HG03575 (cell line): ENCODE data around the gene ATF6B.

Experiments
- ATAC-seq: cut with Tn5 transposase; IDR thresholded peaks from one replicate; pipeline ENCODE4 v1.9.1; 2021; ENCODE audit not compliant: unreplicated experiment, insufficient number of reproducible peaks, low FRiP score; ENCODE audit errors: extremely low read depth

Gene ATF6B

GRCh38 chr6:32127717-32128592, at the start of gene ATF6B:
Gene ATF6B (minus strand): TSS chr6:32128246. CDS start chr6:32128207, 39 bp downstream.
- peak; percentile 68 for ATAC-seq

DNA sequence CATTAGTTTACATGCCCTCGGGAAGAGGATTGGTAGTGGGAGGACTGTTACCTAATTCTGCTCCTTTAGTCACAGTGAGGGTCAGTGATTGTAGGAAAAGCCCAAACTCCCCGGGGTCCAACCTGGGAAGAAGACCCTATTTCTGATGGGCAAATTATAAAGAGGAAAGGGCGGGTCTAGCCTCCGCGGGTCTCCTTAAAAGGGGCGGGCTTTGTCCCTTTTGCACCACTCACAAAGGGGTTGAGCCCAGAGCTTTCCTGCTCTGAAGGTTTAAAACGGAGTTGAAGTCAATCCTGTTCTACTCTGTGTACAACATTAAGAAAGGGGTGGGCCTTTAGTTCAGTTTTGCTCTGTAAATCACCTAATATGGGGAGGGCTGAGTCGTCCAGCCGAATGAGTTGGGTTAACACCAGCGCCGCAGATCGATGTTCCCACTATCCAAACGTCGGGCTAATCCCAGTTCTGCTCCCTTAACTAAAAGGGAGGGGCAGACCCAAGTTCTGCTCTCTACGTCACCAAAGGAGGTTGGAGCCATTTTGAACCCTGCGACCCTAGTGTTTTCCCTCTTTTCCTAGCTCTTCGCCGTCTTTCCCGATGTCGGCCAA, 49.2 kb upstream of the ATF6B start:
- no peak for ATAC-seq

- ATAC-seq = no peak
Measured at GRCh38 chr6:32176476-32177182, 48.6 kb upstream of the ATF6B start.

DNA sequence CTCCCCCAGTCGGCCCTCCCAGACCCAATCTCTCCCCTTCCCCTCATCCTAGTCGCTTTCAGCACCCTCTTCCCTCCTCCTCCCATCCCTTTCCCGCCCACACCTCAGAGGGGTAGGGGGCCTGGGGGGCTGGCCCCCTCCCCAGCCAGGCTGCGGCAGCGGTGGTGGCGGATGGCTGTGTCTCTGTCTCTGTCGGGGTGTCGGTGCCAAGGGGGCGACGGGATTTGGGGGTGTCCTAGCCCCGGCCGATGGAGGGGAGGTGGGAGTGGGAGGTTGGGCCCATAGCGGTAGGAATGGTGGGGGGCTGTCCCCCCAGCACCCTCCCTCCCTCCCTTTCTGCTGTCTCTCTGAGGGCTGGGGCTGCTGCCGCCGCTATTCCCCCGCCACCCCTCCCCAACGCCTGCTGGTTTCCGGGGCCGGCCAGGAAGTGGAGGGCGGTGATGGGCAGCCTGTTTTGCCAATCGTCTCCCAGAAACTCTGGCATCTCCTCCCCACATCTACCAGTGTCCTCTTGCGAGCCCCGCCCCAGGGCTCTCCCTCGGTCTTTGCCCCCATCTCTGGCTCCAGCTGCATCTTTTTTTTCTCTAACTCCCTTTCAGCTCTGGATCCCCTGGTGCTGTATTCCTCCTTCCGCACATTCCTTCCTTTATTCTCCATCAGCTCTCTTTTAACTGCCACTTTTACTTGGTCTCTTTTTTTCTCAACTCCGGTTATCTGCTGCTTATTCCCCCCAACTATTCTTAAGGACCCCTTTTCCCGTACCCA, 47.8 kb upstream of the ATF6B start, which contains the start of gene AGPAT1:
Gene AGPAT1, minus strand, starts transcription at position 374 of the 765 bp plus-strand sequence. CDS start 4,588 bp downstream, outside the sequence.
- ATAC-seq = no peak

DNA sequence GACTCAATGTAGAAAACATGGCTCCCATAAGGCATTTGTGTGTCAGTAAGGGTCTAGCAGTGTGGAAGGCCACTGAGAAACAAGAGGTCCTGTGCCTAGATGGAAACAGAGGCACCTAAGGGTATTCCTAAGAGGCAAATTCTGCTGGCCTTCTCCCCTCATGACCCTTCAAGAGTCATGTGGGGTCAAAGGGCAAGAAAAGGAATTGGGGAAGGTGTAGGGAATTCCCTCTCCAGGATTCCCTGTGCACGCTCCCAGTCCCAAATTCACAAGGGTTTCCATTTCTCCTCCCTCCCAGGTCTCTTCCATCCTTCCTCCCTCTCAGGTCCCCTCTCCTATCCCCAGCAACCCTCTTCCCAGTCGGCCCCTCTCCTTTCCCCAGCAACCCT, 47.3 kb upstream of the ATF6B start:
- no peak for ATAC-seq

GRCh38 chr6:32174416-32174815, 46.4 kb upstream of the ATF6B start:
- no peak for ATAC-seq

GRCh38 chr6:32173051-32173727, 45.1 kb upstream of the ATF6B start:
- no peak for ATAC-seq

DNA sequence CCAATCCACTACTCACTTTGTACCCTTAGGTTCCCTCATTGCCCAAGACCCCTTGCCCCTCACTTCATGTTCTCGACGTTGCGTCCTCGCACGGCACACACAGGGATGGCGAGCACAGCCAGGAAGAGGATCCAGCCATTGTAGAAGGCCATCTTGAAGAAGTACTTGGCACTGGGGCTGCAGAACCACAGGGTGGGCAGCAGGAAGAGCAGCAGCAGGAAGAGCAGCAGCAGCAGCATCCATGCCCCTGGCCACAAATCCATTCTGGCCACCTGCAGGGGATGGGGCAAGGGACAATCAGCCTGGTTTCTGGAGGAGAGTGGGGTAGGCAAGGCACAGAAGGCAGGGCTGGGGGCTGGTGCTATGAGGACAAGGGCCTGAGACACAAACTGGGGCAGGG, 43.2 kb upstream of the ATF6B start:
- no peak for ATAC-seq

DNA sequence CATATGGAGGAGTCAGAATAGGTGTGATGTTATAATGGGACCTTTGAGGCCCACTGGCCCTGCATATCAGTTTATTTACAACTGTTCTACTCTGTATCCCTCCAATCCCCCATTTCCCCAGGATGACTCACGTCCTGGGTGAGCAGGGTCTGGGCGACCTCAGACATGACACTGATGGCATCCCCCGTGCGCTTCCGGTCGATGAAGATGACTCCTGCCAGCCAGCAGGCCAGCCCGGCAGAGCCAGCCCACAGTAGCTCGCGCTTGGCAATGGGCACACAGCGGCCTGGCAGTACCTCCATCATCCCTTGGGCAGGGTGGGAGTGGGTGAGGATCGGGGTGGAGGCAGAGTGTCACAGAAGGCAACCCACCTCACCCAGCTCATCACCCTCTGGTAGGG, 42.2 kb upstream of the ATF6B start:
- no peak for ATAC-seq

- ATAC-seq = no peak
Measured at GRCh38 chr6:32168807-32169591, 41.0 kb upstream of the ATF6B start.

GRCh38 chr6:32168350-32168749, 40.3 kb upstream of the ATF6B start:
- no peak for ATAC-seq

DNA sequence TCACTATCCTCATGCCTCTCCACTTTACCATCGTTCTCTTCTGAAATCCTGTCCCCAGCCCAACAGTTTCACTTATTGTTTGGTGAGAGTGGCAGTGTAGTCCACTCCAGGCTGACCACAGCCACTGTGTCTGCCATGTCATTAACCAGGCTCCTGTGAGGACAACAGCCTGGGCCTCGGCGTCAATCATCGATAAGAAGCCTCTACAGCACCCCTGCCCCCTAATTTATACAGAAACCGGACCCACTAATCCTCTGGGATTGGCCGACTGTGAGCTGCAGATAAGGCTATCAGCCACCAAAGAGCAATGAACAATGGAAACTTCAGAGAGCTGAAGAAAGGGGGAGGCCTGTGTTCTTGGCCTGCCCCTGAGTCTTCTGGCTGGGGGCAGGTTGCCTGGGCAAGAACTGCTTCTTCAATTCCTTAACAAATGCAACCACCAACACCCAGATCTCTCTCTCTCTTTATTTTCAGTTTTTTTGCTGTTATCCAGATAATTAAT, 39.8 kb upstream of the ATF6B start:
- no peak for ATAC-seq

GRCh38 chr6:32167154-32167760, 39.2 kb upstream of the ATF6B start:
- no peak for ATAC-seq

DNA sequence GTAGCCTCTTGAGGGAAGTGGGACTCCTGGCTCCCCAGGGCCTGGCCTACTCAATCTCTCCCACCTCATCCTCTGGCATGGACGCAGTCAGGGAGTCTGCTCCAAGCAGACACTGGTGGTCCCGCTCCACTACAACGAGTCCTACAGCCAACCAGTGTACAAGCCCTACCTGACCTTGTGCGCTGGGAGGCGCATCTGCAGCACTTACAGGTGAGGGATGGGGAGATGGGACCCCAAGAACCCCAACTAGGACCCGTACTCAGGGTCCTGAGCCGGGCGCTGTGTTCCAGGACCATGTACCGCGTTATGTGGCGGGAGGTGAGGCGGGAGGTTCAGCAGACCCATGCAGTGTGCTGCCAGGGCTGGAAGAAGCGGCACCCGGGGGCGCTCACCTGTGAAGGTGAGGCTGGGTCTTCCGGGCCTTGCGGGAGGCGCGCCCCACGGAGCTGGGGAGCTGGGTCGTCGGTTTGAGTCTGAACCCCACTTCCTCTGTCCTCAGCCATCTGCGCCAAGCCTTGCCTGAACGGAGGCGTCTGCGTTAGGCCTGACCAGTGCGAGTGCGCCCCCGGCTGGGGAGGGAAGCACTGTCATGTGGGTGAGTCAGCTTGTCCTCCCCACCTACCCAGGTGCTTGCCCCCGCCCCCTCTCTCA, 38.5 kb upstream of the ATF6B start:
- ATAC-seq = no peak

- no peak for ATAC-seq
Measured at GRCh38 chr6:32164295-32164694, 36.2 kb upstream of the ATF6B start, which contains the start of gene EGFL8. Gene EGFL8 (plus strand): TSS chr6:32164595. CDS start chr6:32166166, 1,571 bp downstream.

GRCh38 chr6:32163559-32164258, 35.7 kb upstream of the ATF6B start:
- ATAC-seq = no peak
